Measurements from ENCODE around the gene CELF2. TPM values are rescaled to one million over a fixed set of nuclear protein-coding genes. Genes with fewer than 3 reads are reported as not detected.

CELF2 gene
- total RNA-seq, 4 donors from 2014 or later, result 106 to 127 (median 120) TPM

DNA sequence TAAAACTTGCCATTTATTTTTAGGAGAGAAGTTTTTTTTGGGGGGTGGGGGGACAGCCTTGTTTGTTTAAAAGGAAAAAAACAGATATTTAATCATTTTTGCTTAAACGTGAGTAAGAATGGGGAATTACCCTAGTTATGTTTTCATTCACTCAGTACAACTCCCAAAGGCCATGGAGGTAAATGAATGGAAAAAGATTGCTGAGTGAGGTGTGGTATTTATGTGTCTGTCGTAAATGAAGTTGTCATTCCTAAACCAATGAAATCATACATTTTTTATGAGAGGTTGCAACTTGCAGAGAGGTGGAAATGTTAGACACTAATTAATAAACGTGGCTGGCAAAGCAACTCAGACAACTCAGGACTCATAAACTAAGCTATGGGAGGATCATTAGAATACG, 218.1 kb downstream of the CELF2 start:
- Histone ChIP-seq H3K27me3 (no peaks in the 10 kb centered on the region), H3K27ac (no peak overlapping the region), H3K4me1 (peaks cover 0 to 46% (median 4%) of the 10 kb centered on the region in 4 donors), H3K9me3 (no peaks in the 10 kb centered on the region), H3K4me3 (no peak overlapping the region), H3K36me3 (peaks cover 0 to 25% (median 0%) of the 10 kb centered on the region in 3 donors)
- TF ChIP-seq, protein P1, sequence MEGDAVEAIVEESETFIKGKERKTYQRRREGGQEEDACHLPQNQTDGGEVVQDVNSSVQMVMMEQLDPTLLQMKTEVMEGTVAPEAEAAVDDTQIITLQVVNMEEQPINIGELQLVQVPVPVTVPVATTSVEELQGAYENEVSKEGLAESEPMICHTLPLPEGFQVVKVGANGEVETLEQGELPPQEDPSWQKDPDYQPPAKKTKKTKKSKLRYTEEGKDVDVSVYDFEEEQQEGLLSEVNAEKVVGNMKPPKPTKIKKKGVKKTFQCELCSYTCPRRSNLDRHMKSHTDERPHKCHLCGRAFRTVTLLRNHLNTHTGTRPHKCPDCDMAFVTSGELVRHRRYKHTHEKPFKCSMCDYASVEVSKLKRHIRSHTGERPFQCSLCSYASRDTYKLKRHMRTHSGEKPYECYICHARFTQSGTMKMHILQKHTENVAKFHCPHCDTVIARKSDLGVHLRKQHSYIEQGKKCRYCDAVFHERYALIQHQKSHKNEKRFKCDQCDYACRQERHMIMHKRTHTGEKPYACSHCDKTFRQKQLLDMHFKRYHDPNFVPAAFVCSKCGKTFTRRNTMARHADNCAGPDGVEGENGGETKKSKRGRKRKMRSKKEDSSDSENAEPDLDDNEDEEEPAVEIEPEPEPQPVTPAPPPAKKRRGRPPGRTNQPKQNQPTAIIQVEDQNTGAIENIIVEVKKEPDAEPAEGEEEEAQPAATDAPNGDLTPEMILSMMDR (IDR thresholded peaks at IDR 0.05), result no peak
- no peak for TF ChIP-seq POLR2A (IDR thresholded peaks at IDR 0.05)
- no peak for TF ChIP-seq EP300 (IDR thresholded peaks at IDR 0.05)
- no peak for DNase-seq (ENCODE audit: low spot score in 2 of 2)
- WGBS, 2 donors, result 61 to 70% methylated on average over 4 of the region's 4 CpGs

GRCh38 chr10:11236234-11236633, 218.6 kb downstream of the CELF2 start:
- DNase-seq (ENCODE audit: low spot score in 2 of 2), result no peak
- H3K36me3 ChIP-seq, result peaks cover 0 to 20% (median 0%) of the 10 kb centered on the region in 3 donors
- no peak for TF ChIP-seq EP300 (IDR thresholded peaks at IDR 0.05)
- TF ChIP-seq, protein P1 (IDR thresholded peaks at IDR 0.05), result no peak
- no peak for TF ChIP-seq POLR2A (IDR thresholded peaks at IDR 0.05)
- no peak overlapping the region for H3K27ac ChIP-seq
- H3K4me3 ChIP-seq, result no peak overlapping the region
- H3K4me1 ChIP-seq, result peaks cover 0 to 46% (median 4%) of the 10 kb centered on the region in 4 donors
- H3K27me3 ChIP-seq, result no peaks in the 10 kb centered on the region
- H3K9me3 ChIP-seq, result no peaks in the 10 kb centered on the region
- WGBS, 2 donors, result 41 to 49% methylated on average over 2 of the region's 2 CpGs

DNA sequence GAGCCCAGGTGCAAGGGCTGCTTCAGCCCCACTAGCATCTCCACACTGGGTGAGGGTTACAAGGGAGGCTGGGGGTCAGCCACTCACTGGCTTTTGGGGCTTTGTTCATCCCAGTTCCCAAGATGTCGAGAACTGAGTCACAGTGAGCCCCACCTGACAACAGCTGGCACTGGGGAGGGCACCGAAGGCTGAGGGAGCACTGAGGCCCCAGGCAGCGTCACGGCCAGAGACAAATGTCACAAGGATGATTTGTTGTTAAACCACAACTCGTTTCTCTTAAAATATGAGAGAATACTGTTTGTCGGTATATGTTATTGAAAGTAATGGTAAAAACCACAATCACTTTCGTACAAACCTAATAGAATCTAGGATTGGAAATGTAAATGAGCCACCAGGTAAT, 219.9 kb downstream of the CELF2 start:
- Histone ChIP-seq H3K27ac (no peak overlapping the region), H3K4me3 (no peak overlapping the region), H3K27me3 (no peaks in the 10 kb centered on the region), H3K36me3 (peaks cover 0 to 13% (median 0%) of the 10 kb centered on the region in 3 donors), H3K9me3 (no peaks in the 10 kb centered on the region), H3K4me1 (peaks cover 0 to 57% (median 10%) of the 10 kb centered on the region in 4 donors)
- WGBS, 2 donors, result 78 to 84% methylated on average over 7 of the region's 7 CpGs
- DNase-seq (ENCODE audit: low spot score in 2 of 2), result no peak
- TF ChIP-seq, protein P1 (IDR thresholded peaks at IDR 0.05), result no peak
- no peak for TF ChIP-seq POLR2A (IDR thresholded peaks at IDR 0.05)
- TF ChIP-seq EP300 (IDR thresholded peaks at IDR 0.05), result no peak

DNA sequence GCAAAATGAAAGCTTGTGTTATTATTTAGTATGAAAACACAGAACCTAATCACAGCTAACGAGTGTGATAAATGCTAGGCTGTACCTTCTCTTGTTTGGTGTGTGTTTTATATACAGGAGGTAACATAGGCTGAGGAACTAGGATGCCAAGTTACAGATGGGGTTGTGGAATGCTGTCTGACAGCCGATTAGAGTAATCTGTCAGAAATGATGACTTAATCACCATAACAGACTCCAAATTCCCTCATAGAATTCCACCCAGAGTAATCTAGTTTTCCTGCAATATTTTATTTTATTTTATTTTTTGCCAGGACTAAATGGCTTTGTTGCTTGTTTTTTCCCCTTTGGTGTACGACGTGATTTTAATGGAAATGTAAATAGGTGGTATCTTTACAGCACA, 221.2 kb downstream of the CELF2 start:
- TF ChIP-seq, protein P1 (IDR thresholded peaks at IDR 0.05), result no peak
- H3K27ac ChIP-seq, result no peak overlapping the region
- peaks cover 0 to 7% (median 0%) of the 10 kb centered on the region in 3 donors for H3K36me3 ChIP-seq
- H3K4me3 ChIP-seq, result no peak overlapping the region
- DNase-seq (ENCODE audit: low spot score in 2 of 2), result no peak
- H3K4me1 ChIP-seq, result peaks cover 0 to 64% (median 11%) of the 10 kb centered on the region in 4 donors
- no peaks in the 10 kb centered on the region for H3K9me3 ChIP-seq
- no peaks in the 10 kb centered on the region for H3K27me3 ChIP-seq
- 50 to 52% methylated on average over 4 of the region's 4 CpGs for WGBS, 2 donors

- WGBS, 2 donors, result 91 to 93% methylated on average over 7 of the region's 7 CpGs
- no peak for DNase-seq (ENCODE audit: low spot score in 2 of 2)
- no peak for TF ChIP-seq EP300 (IDR thresholded peaks at IDR 0.05)
- TF ChIP-seq POLR2A (IDR thresholded peaks at IDR 0.05), result no peak
- TF ChIP-seq, protein P1 (IDR thresholded peaks at IDR 0.05), result no peak
- Histone ChIP-seq H3K4me1 (peaks cover 0 to 65% (median 16%) of the 10 kb centered on the region in 4 donors), H3K27ac (no peak overlapping the region), H3K4me3 (no peak overlapping the region), H3K36me3 (peaks cover 0 to 11% (median 0%) of the 10 kb centered on the region in 3 donors), H3K27me3 (no peaks in the 10 kb centered on the region), H3K9me3 (no peaks in the 10 kb centered on the region)
Observed at GRCh38 chr10:11240641-11241040, 223.0 kb downstream of the CELF2 start.
